OCI-LY7 (cell line): ENCODE data around the gene ORMDL2. TPM values are rescaled to one million over a fixed set of nuclear protein-coding genes. Genes with fewer than 3 reads are reported as not detected.

Source experiments
- BruUV-seq: library from RNA; stranded (reverse); fragments of 400-500 nt; replicated peaks from 2 replicates; lab custom pipeline; 2021; lab: Mats Ljungman, UMichigan
- CTCF ChIA-PET: fragments of 300-600 bp; sonication (Branson Sonifier 250); formaldehyde crosslinking; loops from one replicate; lab custom pipeline; 2022; ENCODE audit warnings: antibody characterized with exemption; ENCODE audit not compliant: unreplicated experiment; lab: Charles Lee
- POLR2A ChIA-PET: fragments of 300-600 bp; sonication (Branson Sonifier 250); formaldehyde crosslinking; loops from one replicate; lab custom pipeline; 2022; ENCODE audit warnings: antibody characterized with exemption; lab: Charles Lee
- DNase-seq: peaks from one replicate; pipeline ENCODE4 v3.0.0-alpha.2; 2015; ENCODE audit warnings: low spot score
- H2AFZ ChIP-seq: fragments of 200-600 bp; sonication (generic), shearing (Covaris generic); 2 replicates; pipeline ENCODE4 v1.6.1; 2014; ENCODE audit warnings: mild to moderate bottlenecking, antibody characterized with exemption, low read length, moderate library complexity
- H3K27ac ChIP-seq: fragments of 200-600 bp; sonication (generic); 2 replicates; pipeline ENCODE4 v1.5.1; 2014; ENCODE audit warnings: mixed run types, low read depth, mild to moderate bottlenecking, moderate library complexity, low read length, inconsistent platforms; ENCODE audit not compliant: poor library complexity, severe bottlenecking
- H3K36me3 ChIP-seq: fragments of 200-600 bp; sonication (generic); 2 replicates; pipeline ENCODE4 v1.6.1; 2014; ENCODE audit warnings: mild to moderate bottlenecking, antibody characterized with exemption, low read length, moderate library complexity, mixed read lengths; ENCODE audit not compliant: insufficient read depth
- H3K4me1 ChIP-seq: fragments of 200-600 bp; sonication (generic); 2 replicates; pipeline ENCODE4 v1.5.1; 2014; ENCODE audit warnings: mild to moderate bottlenecking, low read length; ENCODE audit not compliant: insufficient read depth, poor library complexity, severe bottlenecking
- H3K4me2 ChIP-seq: fragments of 200-600 bp; sonication (generic); 2 replicates; pipeline ENCODE4 v1.6.1; 2014; ENCODE audit warnings: mild to moderate bottlenecking, low read length
- H3K4me3 ChIP-seq: fragments of 200-600 bp; sonication (generic); 2 replicates; pipeline ENCODE4 v1.5.1; 2014; ENCODE audit warnings: mild to moderate bottlenecking, low read depth, low read length; ENCODE audit not compliant: poor library complexity, severe bottlenecking
- H3K79me2 ChIP-seq: fragments of 200-600 bp; sonication (generic); 2 replicates; pipeline ENCODE4 v1.6.1; 2016; ENCODE audit warnings: low read depth, mild to moderate bottlenecking, low read length, moderate library complexity, mixed read lengths; ENCODE audit not compliant: insufficient read depth
- H3K9me2 ChIP-seq: fragments of 200-600 bp; sonication (generic); 2 replicates; pipeline ENCODE4 v1.6.1; 2016; ENCODE audit warnings: mild to moderate bottlenecking, low read length, mixed read lengths; ENCODE audit not compliant: insufficient read depth
- H3K9me3 ChIP-seq: fragments of 200-600 bp; sonication (generic); 2 replicates; pipeline ENCODE4 v1.6.1; 2014; ENCODE audit warnings: mild to moderate bottlenecking, mixed run types, low read length, mixed read lengths
- H4K20me1 ChIP-seq: fragments of 200-600 bp; sonication (generic); 2 replicates; pipeline ENCODE4 v1.6.1; 2014; ENCODE audit warnings: mild to moderate bottlenecking, antibody characterized with exemption, low read length, moderate library complexity, mixed read lengths; ENCODE audit not compliant: insufficient read depth
- CTCF ChIP-seq: fragments of 200-600 bp; sonication (generic); conservative IDR thresholded peaks from 2 replicates; pipeline ENCODE4 v1.5.1; 2014; ENCODE audit warnings: mild to moderate bottlenecking, antibody characterized with exemption, low read length, moderate library complexity, mixed read lengths
- EZH2phosphoT487 ChIP-seq: fragments of 200-600 bp; sonication (generic); IDR thresholded peaks from 2 replicates; pipeline ENCODE4 v1.6.1; 2018; ENCODE audit warnings: low read depth, borderline replicate concordance, mild to moderate bottlenecking, mixed run types, antibody characterized with exemption, low read length, moderate library complexity, mixed read lengths
- intact Hi-C: fragments of 100-400 bp; cut with micrococcal nuclease; formaldehyde crosslinking; loops from one replicate; pipeline ENCODE4 v1.10.0; 2022; ENCODE audit not compliant: unreplicated experiment
- total RNA-seq, 2 experiments: library from RNA; depleted of rRNA in 1 of 2; stranded (reverse); fragments of >200 nt in 1 of 2; shearing (Covaris generic) in 1 of 2; gene quantifications; 2 replicates each; pipeline ENCODE4 v1.2.3, GENCODE V29; 2014 to 2022

ORMDL2 gene
- total RNA-seq, 2 experiments from 2014 or later = 20.0 to 27.1 TPM

- TF ChIP-seq EZH2phosphoT487 = no peak
- no peak for TF ChIP-seq CTCF
- Histone ChIP-seq H3K9me2 (no peaks in the 10 kb centered on the region), H3K4me1 (peaks cover 48% of the 10 kb centered on the region), H4K20me1 (no peaks in the 10 kb centered on the region), H3K4me3 (peak overlapping the region; percentile 96), H3K79me2 (peaks cover 64% of the 10 kb centered on the region), H3K9me3 (no peaks in the 10 kb centered on the region), H2AFZ (no peak overlapping the region), H3K4me2 (peak overlapping the region; percentile 96), H3K27ac (peak overlapping the region; percentile 80), H3K36me3 (peaks cover 35% of the 10 kb centered on the region)
- ChIA-PET POLR2A (interaction anchor here (1.0 to 3.6 kb wide), 2 partner anchors 84 to 98 kb away, joined by 3 to 49 read pairs; partner anchors contain the start of gene PYM1), CTCF (no interaction called here)
- no TSS peak for BruUV-seq
- DNase-seq = no peak
- intact Hi-C loops = no loop called here
Measured at GRCh38 chr12:55828357-55828756, 10.5 kb downstream of the ORMDL2 start.

- H4K20me1 ChIP-seq = no peaks in the 10 kb centered on the region
- peak overlapping the region; percentile 96 for H3K4me2 ChIP-seq
- H3K9me3 ChIP-seq = no peaks in the 10 kb centered on the region
- H3K4me1 ChIP-seq = peaks cover 34% of the 10 kb centered on the region
- peak overlapping the region; percentile 96 for H3K4me3 ChIP-seq
- H3K9me2 ChIP-seq = no peaks in the 10 kb centered on the region
- H3K27ac ChIP-seq = peak overlapping the region; percentile 67
- peak overlapping the region; percentile 89 for H2AFZ ChIP-seq
- POLR2A ChIA-PET = interaction anchor here (0.6 to 3.6 kb wide), 20 partner anchors 9 to 224 kb away, joined by 3 to 49 read pairs (median 4); partner anchors contain the start of genes ORMDL2, PYM1, RAB5B and SARNP
- peaks cover 51% of the 10 kb centered on the region for H3K79me2 ChIP-seq
- TF ChIP-seq EZH2phosphoT487 (no peak), CTCF (no peak)
- intact Hi-C loops = loop anchor here (1.0 kb wide), 1 partner anchor 97 kb away; the partner anchor contains the start of gene PYM1
- peak; percentile 52 for DNase-seq
- CTCF ChIA-PET = interaction anchor here (0.6 to 1.8 kb wide), 4 partner anchors 12 to 211 kb away, joined by 3 to 7 read pairs (median 4); partner anchors contain the start of genes ORMDL2 and SARNP
- peaks cover 19% of the 10 kb centered on the region for H3K36me3 ChIP-seq
- TSS peak; percentile 49 for BruUV-seq
Measured at GRCh38 chr12:55829967-55830600, 12.2 kb downstream of the ORMDL2 start.
